Endodermal cell (in vitro differentiated cells): Measurements from ENCODE around the gene JUP. TPM values are rescaled to one million over a fixed set of nuclear protein-coding genes. Genes with fewer than 3 reads are reported as not detected.
"Not testable (repeated sequence)": the region's sequence is repeated elsewhere in the genome, so short reads cannot be mapped to it uniquely, and the experiment has no call there.

Experiments used
- DNase-seq: peaks from one replicate; pipeline ENCODE4 v3.0.0-alpha.2; 2017
- H3K27ac ChIP-seq: 2 replicates; pipeline ENCODE4 v1.5.1; 2013; ENCODE audit warnings: mild to moderate bottlenecking, low read depth, low read length, moderate library complexity
- H3K27me3 ChIP-seq: 2 replicates; pipeline ENCODE4 v1.6.1; 2013; ENCODE audit warnings: mild to moderate bottlenecking, low read length, moderate library complexity; ENCODE audit not compliant: insufficient read depth, control insufficient read depth, poor library complexity, severe bottlenecking
- H3K36me3 ChIP-seq: 2 replicates; pipeline ENCODE4 v1.7.0; 2013; ENCODE audit warnings: mild to moderate bottlenecking, low read length, moderate library complexity; ENCODE audit not compliant: control insufficient read depth, insufficient read depth
- H3K4me1 ChIP-seq: one replicate; pipeline ENCODE4 v1.7.0; 2013; ENCODE audit warnings: low read length; ENCODE audit not compliant: control insufficient read depth, insufficient read depth
- H3K4me3 ChIP-seq: 2 replicates; pipeline ENCODE4 v1.5.1; 2013; ENCODE audit warnings: mild to moderate bottlenecking, low read length, moderate library complexity
- H3K9ac ChIP-seq: 2 replicates; pipeline ENCODE4 v1.6.1; 2013; ENCODE audit warnings: mild to moderate bottlenecking, low read length, moderate library complexity; ENCODE audit not compliant: poor library complexity, severe bottlenecking; ENCODE audit errors: extremely low read depth
- H3K9me3 ChIP-seq: 2 replicates; pipeline ENCODE4 v1.6.1; 2013; ENCODE audit warnings: mild to moderate bottlenecking, low read length, moderate library complexity; ENCODE audit not compliant: control insufficient read depth
- H3K27ac Mint-ChIP-seq: 2 replicates; pipeline ENCODE4 v1.8.0; 2020; ENCODE audit warnings: mixed read lengths
- H3K27me3 Mint-ChIP-seq: 2 replicates; pipeline ENCODE4 v1.8.0; 2021; ENCODE audit warnings: mild to moderate bottlenecking, mixed read lengths; ENCODE audit not compliant: insufficient read depth
- H3K36me3 Mint-ChIP-seq: 2 replicates; pipeline ENCODE4 v1.8.0; 2020; ENCODE audit warnings: low read depth, mixed read lengths
- H3K4me1 Mint-ChIP-seq: 2 replicates; pipeline ENCODE4 v1.8.0; 2020; ENCODE audit warnings: mixed read lengths
- H3K4me3 Mint-ChIP-seq: 2 replicates; pipeline ENCODE4 v1.8.0; 2020; ENCODE audit warnings: mild to moderate bottlenecking, moderate library complexity, mixed read lengths
- H3K9me3 Mint-ChIP-seq: 2 replicates; pipeline ENCODE4 v1.8.0; 2020; ENCODE audit warnings: mild to moderate bottlenecking, mixed read lengths
- CTCF ChIP-seq: fragments of 200-600 bp; sonication (generic); conservative IDR thresholded peaks from 2 replicates; pipeline ENCODE4 v1.5.0; 2021; ENCODE audit warnings: antibody characterized with exemption, mild to moderate bottlenecking
- WGBS, 2 experiments: methylation state at CpG; one replicate each; pipeline versions ENCODE4 v1.1.5 to v1.1.7; 2013; ENCODE audit warnings: missing lambda C conversion rate in 2 of 2, mixed read lengths in 1 of 2; ENCODE audit not compliant: insufficient coverage in 1 of 2, insufficient read length in 1 of 2; 5-methylcytosine and 5-hydroxymethylcytosine counted together
- total RNA-seq, 2 donors: library from RNA; stranded (reverse); fragmentation: NEBNext Ultra II Directional in 1 of 2; extraction: Animal tissue kit (Norgen Biotek cat#: 25700) in 1 of 2; gene quantifications; 2 replicates in 1 of 2; 3 replicates in 1 of 2; pipeline ENCODE4 v1.2.1, GENCODE V29; 2021

JUP gene
- total RNA-seq, 2 donors from 2014 or later = 112 to 167 TPM

DNA sequence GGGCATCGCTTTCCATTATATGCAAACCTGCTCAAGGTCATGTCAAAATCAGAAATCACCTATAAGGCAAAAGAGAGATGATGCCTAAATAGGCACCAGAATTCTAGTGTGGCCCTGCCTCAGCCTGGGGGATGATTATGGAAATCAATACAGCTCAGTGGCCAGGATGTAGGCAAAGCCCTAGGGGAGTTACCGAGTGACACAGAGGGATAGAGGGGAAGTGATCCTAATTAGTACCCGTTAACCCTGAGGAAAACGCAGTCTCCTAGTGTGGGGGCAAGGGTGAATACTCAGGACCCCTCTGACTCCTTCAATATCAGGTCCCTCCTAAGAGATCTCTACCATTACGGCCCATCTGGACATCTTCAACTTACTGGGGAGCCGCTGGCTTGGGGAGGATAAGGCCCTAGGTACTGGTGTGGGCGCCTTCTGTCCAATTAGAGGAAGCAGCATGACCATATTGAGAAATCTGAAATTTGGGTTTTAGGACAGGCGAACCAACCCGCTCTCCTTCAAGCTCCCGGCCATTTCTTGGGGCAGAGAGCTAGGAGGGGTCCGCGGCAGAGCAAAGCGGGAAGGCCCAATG lies 48.8 kb upstream of the JUP start:
- WGBS, 2 experiments = 19 to 24% methylated on average over 6 to 13 of the region's 13 CpGs
- Mint-ChIP-seq H3K27ac (no peak overlapping the region), H3K4me1 (peaks cover 6% of the 10 kb centered on the region), H3K27me3 (peaks cover 13% of the 10 kb centered on the region), H3K4me3 (peak overlapping the region; percentile 76), H3K36me3 (peaks cover 27% of the 10 kb centered on the region), H3K9me3 (no peaks in the 10 kb centered on the region)
- no peaks in the 10 kb centered on the region for H3K27me3 ChIP-seq
- no peak for TF ChIP-seq CTCF
- peak overlapping the region; percentile 51 for H3K9ac ChIP-seq
- DNase-seq = no peak
- H3K27ac ChIP-seq = no peak overlapping the region
- H3K9me3 ChIP-seq = no peaks in the 10 kb centered on the region
- H3K36me3 ChIP-seq = peaks cover 23% of the 10 kb centered on the region
- H3K4me3 ChIP-seq = peak overlapping the region; percentile 87
- peaks cover 3% of the 10 kb centered on the region for H3K4me1 ChIP-seq

DNA sequence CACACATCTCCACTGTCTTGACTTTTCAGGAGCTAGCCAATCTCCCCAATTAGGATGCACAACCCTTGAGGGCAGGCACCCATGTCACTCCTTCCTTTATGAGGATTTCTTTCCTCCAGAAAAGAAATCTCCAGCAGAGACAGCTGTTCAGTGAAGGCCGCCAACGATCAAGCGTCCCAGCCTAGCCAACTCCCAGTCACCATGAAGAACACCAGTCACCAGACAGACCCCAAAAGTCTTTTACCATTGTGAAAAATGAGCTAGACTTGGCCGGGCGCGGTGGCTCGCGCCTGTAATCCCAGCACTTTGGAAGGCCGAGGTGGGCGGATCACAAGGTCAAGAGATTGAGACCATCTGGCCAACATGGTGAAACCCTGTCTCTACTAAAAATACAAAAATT lies 43.5 kb upstream of the JUP start:
- H3K9me3 ChIP-seq, H3K9me3 Mint-ChIP-seq, DNase-seq, H3K27ac ChIP-seq, H3K27ac Mint-ChIP-seq, H3K4me3 Mint-ChIP-seq, H3K4me3 ChIP-seq, H3K27me3 ChIP-seq, H3K9ac ChIP-seq, H3K4me1 ChIP-seq, H3K4me1 Mint-ChIP-seq, H3K27me3 Mint-ChIP-seq: not testable (repeated sequence)
- peaks cover 62% of the 10 kb centered on the region for H3K36me3 Mint-ChIP-seq
- WGBS, 2 experiments = 73 to 86% methylated on average over 10 of the region's 10 CpGs
- H3K36me3 ChIP-seq = peaks cover 41% of the 10 kb centered on the region

DNA sequence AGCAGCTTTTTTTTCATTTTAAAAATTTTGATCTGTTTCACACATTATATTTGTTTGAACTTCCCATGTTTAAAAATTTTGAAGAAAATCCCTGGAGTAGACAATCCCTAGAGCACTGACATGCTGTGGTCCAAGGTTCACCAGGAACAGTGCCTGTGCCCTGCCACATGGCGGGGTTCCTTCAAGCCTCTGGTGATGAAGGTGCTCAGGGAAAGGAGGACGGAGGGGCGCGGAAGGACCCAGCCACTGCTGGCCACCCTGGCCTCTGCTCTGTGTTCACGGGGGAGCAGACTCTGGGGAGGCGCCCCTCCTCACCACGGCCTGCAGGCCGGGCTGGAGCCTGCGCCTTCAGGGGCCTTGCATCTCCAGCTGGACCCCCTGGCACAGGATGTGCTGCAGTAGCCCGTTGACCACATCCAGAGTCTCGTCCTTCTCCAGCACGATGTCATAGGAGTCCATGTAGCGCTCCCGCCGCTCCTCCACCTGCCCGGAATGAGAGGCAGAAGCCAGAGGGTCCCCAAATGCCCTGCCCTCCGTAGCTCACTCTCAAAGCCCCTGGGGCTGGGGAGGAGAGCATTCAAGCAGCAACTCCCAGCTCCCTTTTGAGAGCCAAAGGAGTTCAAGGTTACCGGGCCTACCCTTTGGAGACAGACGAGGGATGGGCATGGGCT lies 38.8 kb upstream of the JUP start:
- Mint-ChIP-seq H3K9me3 (no peaks in the 10 kb centered on the region), H3K4me1 (peaks cover 9% of the 10 kb centered on the region)
- DNase-seq = no peak

More for the DNA sequence above, 38.8 kb upstream of the JUP start:
- Histone ChIP-seq H3K27me3 (no peaks in the 10 kb centered on the region), H3K4me3 (no peak overlapping the region), H3K27ac (no peak overlapping the region), H3K4me1 (no peaks in the 10 kb centered on the region), H3K9me3 (no peaks in the 10 kb centered on the region), H3K9ac (no peak overlapping the region), H3K36me3 (peaks cover 26% of the 10 kb centered on the region)
- no peak overlapping the region for H3K27ac Mint-ChIP-seq
- H3K27me3 Mint-ChIP-seq = no peaks in the 10 kb centered on the region
- 96 to 97% methylated on average over 10 to 19 of the region's 19 CpGs for WGBS, 2 experiments
- no peak for TF ChIP-seq CTCF
- peaks cover 42% of the 10 kb centered on the region for H3K36me3 Mint-ChIP-seq
- no peak overlapping the region for H3K4me3 Mint-ChIP-seq
